Mucosa of stomach (tissue), 1 donor: ENCODE measurements around the gene ARHGAP19.
A peak's percentile ranks its signal among the peaks of the same experiment; 100 is the strongest.

Experiments
- H3K27me3 ChIP-seq: one replicate; pipeline ENCODE4 v1.7.0; 2013; ENCODE audit warnings: mild to moderate bottlenecking, low read length; ENCODE audit not compliant: control insufficient read depth, insufficient read depth
- H3K36me3 ChIP-seq: one replicate; pipeline ENCODE4 v1.7.0; 2013; ENCODE audit warnings: low read length; ENCODE audit not compliant: control insufficient read depth, insufficient read depth
- H3K4me1 ChIP-seq: one replicate; pipeline ENCODE4 v1.7.0; 2013; ENCODE audit warnings: mild to moderate bottlenecking, low read length; ENCODE audit not compliant: control insufficient read depth, insufficient read depth
- H3K4me3 ChIP-seq: one replicate; pipeline ENCODE4 v1.7.0; 2013; ENCODE audit warnings: low read length
- H3K9ac ChIP-seq: one replicate; pipeline ENCODE4 v1.7.0; 2013; ENCODE audit warnings: mild to moderate bottlenecking, low read length, moderate library complexity
- H3K9me3 ChIP-seq: one replicate; pipeline ENCODE4 v1.7.0; 2013; ENCODE audit warnings: mild to moderate bottlenecking, low read length, moderate library complexity; ENCODE audit not compliant: control insufficient read depth
- donor health status: Pancreatic carcinoma.

ARHGAP19 gene

GRCh38 chr10:97213431-97213830 is 79.0 kb downstream of the ARHGAP19 start:
- H3K4me3 ChIP-seq = no peak overlapping the region
- no peak overlapping the region for H3K9ac ChIP-seq
- H3K9me3 ChIP-seq = no peaks in the 10 kb centered on the region
- H3K36me3 ChIP-seq = no peaks in the 10 kb centered on the region
- H3K27me3 ChIP-seq = no peaks in the 10 kb centered on the region
- H3K4me1 ChIP-seq = no peaks in the 10 kb centered on the region

- H3K4me1 ChIP-seq = no peaks in the 10 kb centered on the region
- H3K4me3 ChIP-seq = no peak overlapping the region
- no peaks in the 10 kb centered on the region for H3K27me3 ChIP-seq
- H3K9ac ChIP-seq = no peak overlapping the region
- H3K9me3 ChIP-seq = no peaks in the 10 kb centered on the region
- no peaks in the 10 kb centered on the region for H3K36me3 ChIP-seq
These were observed 81.2 kb downstream of the ARHGAP19 start for GRCh38 chr10:97211229-97211628.

- H3K9me3 ChIP-seq = no peaks in the 10 kb centered on the region
- no peaks in the 10 kb centered on the region for H3K4me1 ChIP-seq
- H3K36me3 ChIP-seq = no peaks in the 10 kb centered on the region
- no peak overlapping the region for H3K4me3 ChIP-seq
- H3K9ac ChIP-seq = no peak overlapping the region
- H3K27me3 ChIP-seq = no peaks in the 10 kb centered on the region
These were observed 81.9 kb downstream of the ARHGAP19 start for GRCh38 chr10:97210543-97210960.

GRCh38 chr10:97207756-97208346 is 84.6 kb downstream of the ARHGAP19 start:
- Histone ChIP-seq H3K4me1 (no peaks in the 10 kb centered on the region), H3K36me3 (no peaks in the 10 kb centered on the region), H3K27me3 (no peaks in the 10 kb centered on the region), H3K4me3 (no peak overlapping the region), H3K9me3 (no peaks in the 10 kb centered on the region), H3K9ac (no peak overlapping the region)

GRCh38 chr10:97207131-97207530 is 85.3 kb downstream of the ARHGAP19 start:
- H3K4me1 ChIP-seq = no peaks in the 10 kb centered on the region
- H3K9me3 ChIP-seq = no peaks in the 10 kb centered on the region
- H3K4me3 ChIP-seq = no peak overlapping the region
- H3K27me3 ChIP-seq = no peaks in the 10 kb centered on the region
- no peaks in the 10 kb centered on the region for H3K36me3 ChIP-seq
- no peak overlapping the region for H3K9ac ChIP-seq

- no peaks in the 10 kb centered on the region for H3K36me3 ChIP-seq
- H3K4me1 ChIP-seq = no peaks in the 10 kb centered on the region
- H3K27me3 ChIP-seq = no peaks in the 10 kb centered on the region
- H3K4me3 ChIP-seq = no peak overlapping the region
- H3K9ac ChIP-seq = no peak overlapping the region
- no peaks in the 10 kb centered on the region for H3K9me3 ChIP-seq
These were observed 87.4 kb downstream of the ARHGAP19 start for GRCh38 chr10:97204826-97205679.

- H3K9me3 ChIP-seq = no peaks in the 10 kb centered on the region
- H3K27me3 ChIP-seq = peaks cover 4% of the 10 kb centered on the region
These were observed 89.2 kb downstream of the ARHGAP19 start for GRCh38 chr10:97203220-97203619.

DNA sequence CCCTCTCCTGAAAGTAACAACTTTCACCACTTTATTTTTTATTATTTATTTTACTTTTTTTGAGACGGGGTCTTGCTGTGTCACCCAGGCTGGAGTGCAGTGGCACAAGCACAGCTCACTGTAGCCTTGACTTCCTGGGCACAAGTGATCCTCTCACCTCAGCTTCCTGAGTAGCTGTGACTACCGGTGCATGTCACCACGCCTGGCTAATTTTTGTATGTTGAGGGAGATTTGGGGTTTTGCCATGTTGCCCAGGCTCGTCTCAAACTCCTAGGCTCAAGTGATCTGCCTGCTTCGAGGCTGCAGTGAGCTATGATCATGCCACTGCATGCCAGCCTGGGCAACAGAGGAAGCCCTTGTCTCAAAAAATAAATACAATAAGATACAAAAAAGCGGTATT is 91.8 kb downstream of the ARHGAP19 start:
- Histone ChIP-seq H3K9ac (no peak overlapping the region), H3K9me3 (no peaks in the 10 kb centered on the region), H3K27me3 (peaks cover 19% of the 10 kb centered on the region), H3K36me3 (no peaks in the 10 kb centered on the region), H3K4me1 (no peaks in the 10 kb centered on the region), H3K4me3 (no peak overlapping the region)

More at GRCh38 chr10:97203220-97203619, 89.2 kb downstream of the ARHGAP19 start:
- Histone ChIP-seq H3K4me3 (no peak overlapping the region), H3K9ac (no peak overlapping the region), H3K4me1 (no peaks in the 10 kb centered on the region), H3K36me3 (no peaks in the 10 kb centered on the region)

GRCh38 chr10:97199152-97199551 is 93.3 kb downstream of the ARHGAP19 start:
- H3K9ac ChIP-seq = no peak overlapping the region
- H3K9me3 ChIP-seq = no peaks in the 10 kb centered on the region
- no peak overlapping the region for H3K4me3 ChIP-seq
- H3K27me3 ChIP-seq = peaks cover 25% of the 10 kb centered on the region
- H3K4me1 ChIP-seq = no peaks in the 10 kb centered on the region
- H3K36me3 ChIP-seq = no peaks in the 10 kb centered on the region

GRCh38 chr10:97197030-97197500 is 95.4 kb downstream of the ARHGAP19 start:
- Histone ChIP-seq H3K9ac (no peak overlapping the region), H3K27me3 (peaks cover 25% of the 10 kb centered on the region), H3K9me3 (no peaks in the 10 kb centered on the region), H3K4me3 (no peak overlapping the region), H3K4me1 (no peaks in the 10 kb centered on the region), H3K36me3 (no peaks in the 10 kb centered on the region)

GRCh38 chr10:97196223-97197029 is 96.0 kb downstream of the ARHGAP19 start:
- Histone ChIP-seq H3K9ac (no peak overlapping the region), H3K4me3 (peak overlapping the region; percentile 6)

More at GRCh38 chr10:97196223-97197029, 96.0 kb downstream of the ARHGAP19 start:
- Histone ChIP-seq H3K27me3 (peaks cover 25% of the 10 kb centered on the region), H3K36me3 (no peaks in the 10 kb centered on the region), H3K4me1 (no peaks in the 10 kb centered on the region), H3K9me3 (no peaks in the 10 kb centered on the region)
